ENCODE data around the gene FBLN2.
A peak's percentile ranks its signal among the peaks of the same experiment; 100 is the strongest.

The FBLN2 gene

GRCh38 chr3:13648060-13649001 is 99.4 kb downstream of the FBLN2 start:
- DNase-seq (ENCODE audit: low read depth): peak; percentile 63

GRCh38 chr3:13650210-13651056 is 101.5 kb downstream of the FBLN2 start:
- peak; percentile 57 for DNase-seq (ENCODE audit: low read depth)

GRCh38 chr3:13651057-13651400 is 102.1 kb downstream of the FBLN2 start:
- DNase-seq (ENCODE audit: low read depth): no peak

DNA sequence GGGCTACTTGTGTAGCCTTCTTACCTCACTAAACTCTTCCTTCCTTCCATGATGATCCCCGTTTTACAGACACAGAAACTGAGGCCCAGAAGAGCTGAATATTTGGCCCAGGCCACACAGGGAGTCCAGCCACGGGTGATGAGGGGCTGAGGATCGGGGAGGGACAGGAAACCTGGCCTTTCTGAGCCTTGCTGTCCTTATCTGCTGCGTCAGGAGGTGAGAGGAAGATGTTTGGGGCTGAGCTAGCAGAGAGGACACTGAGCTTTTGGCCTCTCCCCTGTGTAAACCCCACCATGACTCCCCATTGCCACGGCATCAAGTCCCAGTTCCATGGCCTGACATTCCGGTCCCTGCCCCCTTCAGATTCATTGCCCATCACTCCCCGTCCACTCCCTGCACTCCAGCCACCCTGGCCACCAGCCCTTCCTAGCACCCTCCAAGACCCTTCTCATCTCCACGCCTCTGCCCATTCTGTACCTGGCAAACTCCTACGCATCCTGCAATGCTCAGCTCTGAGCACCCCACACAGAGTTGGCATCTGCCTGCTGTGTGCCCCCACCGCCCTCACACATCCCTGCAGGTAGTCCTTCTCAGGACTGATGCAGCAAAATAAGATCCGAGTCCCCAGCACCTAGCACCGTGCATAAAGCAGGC is 103.0 kb downstream of the FBLN2 start:
- DNase-seq (ENCODE audit: low read depth): no peak

GRCh38 chr3:13652728-13653127 is 103.8 kb downstream of the FBLN2 start:
- no peak for DNase-seq (ENCODE audit: low read depth)

DNA sequence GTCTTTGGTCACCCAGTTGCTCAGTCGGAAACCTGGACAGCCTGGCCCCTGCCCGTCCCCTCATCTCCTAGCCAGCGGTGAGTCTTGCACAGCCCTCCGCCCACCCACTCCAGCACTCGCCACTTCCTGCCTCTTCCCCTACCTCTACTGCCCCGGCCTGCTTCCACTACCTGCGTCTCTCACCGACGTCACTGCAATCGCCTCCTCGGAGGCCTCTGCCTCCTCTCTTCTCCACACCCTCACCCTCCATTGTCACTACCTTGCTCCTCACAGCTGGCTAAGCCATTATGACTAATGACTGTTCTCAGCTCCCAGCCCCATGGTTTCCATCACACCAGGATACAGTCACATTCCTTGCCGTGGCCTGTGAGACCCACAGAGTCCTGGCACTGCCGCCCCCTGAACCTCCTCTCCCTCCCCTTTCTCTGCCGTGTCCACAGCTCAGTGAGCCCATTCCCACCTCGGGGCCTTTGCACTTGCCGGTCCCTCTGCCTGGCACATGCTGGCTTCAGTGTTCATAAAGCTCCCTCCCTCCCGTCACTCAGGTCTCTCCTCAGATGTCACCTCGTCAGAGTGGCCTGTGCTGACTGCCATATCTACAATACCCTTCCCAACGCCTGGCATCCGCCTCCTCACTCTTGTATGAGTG is 104.8 kb downstream of the FBLN2 start:
- DNase-seq (ENCODE audit: low read depth): no peak

DNA sequence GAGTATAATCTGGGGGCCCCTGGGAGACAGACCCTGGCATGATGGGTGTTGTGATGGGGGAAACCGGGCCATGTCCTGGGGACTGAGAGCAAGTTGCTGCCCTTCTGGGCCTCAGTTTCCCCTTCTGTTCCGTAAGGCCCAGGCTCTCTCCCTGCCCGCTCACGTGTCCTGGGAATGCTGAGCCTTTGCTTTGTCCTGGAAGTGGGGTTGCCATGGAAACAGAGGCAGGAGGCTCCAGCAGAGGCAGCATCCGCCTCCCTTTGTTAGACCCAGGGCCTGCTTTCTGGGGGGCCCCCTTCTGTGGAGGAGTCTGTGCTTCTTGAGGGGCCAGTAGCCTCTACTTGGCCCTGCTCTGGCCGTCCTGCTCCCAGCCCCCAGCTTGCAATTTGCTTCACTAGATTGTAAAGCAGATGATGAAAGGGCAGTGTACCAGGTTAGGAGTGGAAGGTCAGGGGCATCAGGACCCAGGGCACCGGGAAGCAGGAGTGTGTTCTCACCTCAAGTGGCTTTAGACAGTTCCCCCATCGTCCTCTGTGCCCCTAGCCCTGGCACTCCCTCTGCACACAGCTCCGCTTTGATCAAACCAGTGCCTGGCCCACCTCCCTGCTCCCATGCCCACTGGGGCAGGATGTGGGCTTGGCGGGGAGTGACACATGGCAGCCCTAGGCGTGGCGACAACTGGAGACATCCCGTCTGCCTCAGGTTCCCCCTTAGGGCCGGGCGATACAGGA is 105.6 kb downstream of the FBLN2 start:
- DNase-seq (ENCODE audit: low read depth): no peak

DNA sequence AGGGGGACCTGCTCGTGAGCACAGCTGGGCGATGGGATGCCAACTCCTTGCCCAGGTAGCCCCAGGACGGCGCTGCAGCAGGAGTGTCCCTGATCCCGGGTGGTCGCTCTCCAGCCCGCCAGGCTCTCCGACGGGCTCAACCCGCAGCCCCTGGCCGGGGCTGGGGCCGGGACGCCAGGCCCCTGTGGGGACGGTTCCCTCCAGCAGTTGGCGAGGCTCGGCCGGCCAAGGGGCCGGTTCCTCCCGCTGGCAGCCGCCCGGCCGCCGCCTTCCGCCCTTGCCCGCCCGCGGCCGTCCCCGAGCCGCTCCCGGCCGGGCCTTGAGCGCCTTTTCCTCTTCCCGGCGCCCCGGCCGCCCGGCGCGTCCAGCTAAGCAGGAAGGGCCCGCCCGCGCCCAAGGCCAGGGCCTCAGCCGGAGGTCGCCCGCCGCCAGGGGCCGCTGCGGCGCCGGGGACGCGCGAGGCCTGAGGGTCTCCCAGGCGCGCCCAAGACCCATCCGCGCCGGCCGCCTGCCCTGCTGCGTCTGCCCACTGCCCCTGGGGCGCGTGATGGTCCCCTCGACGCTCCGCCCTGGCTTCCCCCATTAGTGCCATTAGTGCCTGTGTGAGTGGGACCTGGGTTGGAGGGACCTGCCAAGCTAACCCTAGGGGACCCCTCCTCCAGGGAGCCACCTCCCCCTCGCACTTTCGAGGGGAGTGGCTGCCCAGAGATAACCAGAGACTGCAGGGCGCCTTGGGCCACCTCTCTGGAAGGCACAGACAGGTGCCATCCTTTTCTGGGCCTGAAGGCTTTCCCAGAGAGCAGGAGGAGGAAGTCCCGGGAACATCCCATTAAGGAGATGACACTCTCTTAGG is 106.4 kb downstream of the FBLN2 start:
- peak; percentile 15 for DNase-seq (ENCODE audit: low read depth)

DNA sequence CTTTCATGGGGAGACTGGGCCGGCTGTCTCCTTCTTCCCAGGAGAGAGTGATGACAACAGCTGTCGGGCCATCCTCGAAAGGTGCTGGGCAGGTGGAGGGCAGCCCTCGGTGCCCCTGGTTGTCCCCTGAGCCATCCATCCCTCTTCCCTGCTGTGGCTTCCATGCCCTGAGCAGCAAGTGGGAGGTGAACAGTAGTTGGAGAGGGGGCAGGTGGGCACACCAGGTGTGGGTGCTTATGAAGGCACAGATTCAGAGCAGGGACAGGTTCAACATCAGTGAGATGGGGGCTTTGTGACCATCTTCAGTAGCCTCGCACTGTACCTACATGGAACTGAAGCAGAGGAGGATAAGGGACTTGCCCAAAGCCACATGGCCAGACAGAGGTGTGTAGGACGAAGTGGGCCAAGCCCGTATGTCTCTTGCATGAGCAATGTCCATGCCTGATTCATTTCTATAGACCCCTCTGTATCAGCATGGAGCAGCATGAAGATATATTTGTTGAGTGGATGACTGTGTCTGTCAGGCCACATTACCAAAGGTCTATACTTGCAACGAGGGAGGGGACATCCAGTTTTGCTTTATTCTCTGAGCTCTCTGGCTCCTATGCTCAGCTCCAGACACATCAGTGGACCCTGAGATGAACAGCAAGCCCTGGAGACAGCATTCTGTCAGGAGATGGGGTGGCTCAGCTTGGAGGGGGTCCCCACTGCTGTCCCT is 107.8 kb downstream of the FBLN2 start:
- no peak for DNase-seq (ENCODE audit: low read depth)

DNA sequence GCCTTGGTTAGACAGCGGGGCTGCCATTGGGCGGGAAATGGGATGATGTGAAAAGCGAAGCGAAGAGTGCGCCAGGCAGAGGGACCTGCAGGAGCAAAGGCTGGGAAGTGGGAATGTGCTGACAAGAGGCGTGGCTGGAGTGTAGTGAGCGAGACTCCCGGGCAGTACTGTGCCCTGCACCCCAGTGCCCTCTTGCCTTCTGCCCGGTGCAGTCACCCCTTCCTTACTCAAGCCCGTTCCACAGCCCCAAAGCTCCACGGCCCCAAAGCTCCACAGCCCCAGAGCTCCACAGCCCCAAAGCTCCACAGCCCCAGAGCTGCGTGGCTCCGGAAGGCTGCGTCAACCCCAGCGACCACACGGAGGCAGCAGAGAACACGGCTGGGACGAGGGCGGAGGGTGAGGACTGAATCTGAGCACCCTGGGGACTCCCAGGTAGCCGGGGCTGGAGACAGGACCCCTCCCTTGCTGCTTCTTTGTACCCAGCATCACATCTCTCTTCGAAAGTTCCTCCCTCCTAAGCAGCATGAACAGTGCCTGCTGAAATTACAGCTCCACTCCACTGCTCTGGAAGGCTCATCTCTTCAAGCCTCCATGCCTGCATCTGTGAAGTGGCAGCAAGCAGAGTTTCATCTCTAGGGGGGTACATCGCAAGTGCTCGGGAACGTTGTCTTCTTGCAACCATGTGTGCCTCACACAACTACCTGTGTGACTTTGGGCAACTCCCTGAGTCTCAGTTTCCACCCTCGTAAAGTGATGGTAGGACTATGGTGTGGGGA is 108.9 kb downstream of the FBLN2 start:
- DNase-seq (ENCODE audit: low read depth): peak; percentile 8

DNA sequence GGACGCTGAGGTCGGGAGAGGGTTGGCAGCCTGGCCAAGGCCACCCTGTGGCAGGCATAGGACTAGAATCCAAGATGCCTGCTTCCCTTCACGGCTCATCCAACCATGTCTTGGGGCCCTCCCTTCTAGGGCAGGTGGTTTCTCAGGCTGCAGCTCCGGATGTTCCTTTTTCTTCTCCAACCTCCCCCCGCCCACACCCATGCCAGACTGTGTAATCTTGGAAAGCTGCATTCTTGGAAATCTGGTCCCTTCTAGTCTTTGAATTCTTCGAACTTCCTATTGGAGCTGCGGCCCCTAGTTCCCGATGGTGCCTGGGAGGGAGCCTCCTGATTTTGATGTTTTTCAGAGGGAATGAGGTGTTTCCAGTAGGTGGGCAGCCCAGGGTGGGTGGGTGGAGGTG is 109.8 kb downstream of the FBLN2 start:
- DNase-seq (ENCODE audit: low read depth): no peak

GRCh38 chr3:13659221-13659969 is 110.5 kb downstream of the FBLN2 start:
- DNase-seq (ENCODE audit: low read depth): no peak

DNA sequence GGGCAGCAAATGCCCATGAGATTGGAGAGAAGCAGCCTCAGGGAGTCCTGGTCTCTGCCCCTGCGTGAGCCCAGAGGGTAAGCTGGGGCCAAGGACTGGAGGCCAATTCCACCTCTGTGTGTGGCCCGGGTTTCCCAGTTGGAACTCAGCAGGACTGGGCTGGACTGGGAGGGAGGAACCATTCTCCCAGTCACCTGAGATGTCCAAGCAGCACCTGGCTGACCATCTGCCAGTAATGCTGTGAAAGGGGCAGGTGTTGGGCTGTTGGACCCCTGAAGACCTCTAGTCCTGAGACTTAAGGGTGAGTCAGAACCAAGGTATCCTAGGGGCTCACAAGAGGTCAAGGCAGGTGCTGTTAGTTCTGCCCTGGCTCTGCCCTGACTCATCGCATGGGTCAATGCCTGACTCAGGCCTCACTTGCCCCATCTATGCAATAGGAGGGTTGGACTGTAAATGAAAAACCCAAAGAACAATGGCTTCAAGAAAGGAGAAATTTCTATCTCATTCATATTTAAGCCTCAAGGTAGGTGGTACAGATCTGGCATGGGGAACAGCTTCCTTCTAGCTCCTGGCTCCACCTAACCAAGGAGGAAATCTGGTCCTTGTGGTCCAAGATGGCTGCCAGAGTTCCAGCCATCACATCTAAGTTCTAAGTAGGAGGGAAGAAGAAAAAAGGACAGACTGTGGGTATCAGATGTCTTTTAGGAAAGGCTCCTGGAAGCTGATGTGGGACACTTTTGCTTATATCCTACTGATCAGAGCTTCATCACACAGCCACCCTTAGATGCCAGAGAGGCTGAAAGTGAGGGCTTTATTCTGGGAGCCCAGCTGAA is 111.3 kb downstream of the FBLN2 start:
- DNase-seq (ENCODE audit: low read depth): no peak

DNA sequence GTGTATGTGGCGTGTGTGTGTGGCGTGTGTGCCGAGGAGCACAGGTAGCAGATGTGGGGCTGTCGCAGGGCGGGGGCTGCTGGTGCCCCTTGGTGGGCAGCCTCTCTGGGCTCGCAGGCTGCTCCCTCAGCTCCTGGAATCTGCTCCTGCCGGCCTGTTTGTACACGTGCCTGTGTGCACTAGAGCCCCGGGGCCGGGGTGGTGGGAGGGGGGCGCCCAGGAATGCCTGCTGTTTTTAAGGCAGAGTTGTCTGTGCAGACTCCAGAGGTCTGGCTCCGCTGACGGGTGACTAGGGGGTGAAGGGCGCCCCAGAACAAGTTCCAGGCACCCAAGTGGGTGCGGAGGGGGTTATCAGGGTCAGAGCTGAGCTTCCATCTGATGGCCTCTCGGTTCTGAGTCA is 112.2 kb downstream of the FBLN2 start:
- no peak for DNase-seq (ENCODE audit: low read depth)

GRCh38 chr3:13662238-13662847 is 113.4 kb downstream of the FBLN2 start:
- no peak for DNase-seq (ENCODE audit: low read depth)

DNA sequence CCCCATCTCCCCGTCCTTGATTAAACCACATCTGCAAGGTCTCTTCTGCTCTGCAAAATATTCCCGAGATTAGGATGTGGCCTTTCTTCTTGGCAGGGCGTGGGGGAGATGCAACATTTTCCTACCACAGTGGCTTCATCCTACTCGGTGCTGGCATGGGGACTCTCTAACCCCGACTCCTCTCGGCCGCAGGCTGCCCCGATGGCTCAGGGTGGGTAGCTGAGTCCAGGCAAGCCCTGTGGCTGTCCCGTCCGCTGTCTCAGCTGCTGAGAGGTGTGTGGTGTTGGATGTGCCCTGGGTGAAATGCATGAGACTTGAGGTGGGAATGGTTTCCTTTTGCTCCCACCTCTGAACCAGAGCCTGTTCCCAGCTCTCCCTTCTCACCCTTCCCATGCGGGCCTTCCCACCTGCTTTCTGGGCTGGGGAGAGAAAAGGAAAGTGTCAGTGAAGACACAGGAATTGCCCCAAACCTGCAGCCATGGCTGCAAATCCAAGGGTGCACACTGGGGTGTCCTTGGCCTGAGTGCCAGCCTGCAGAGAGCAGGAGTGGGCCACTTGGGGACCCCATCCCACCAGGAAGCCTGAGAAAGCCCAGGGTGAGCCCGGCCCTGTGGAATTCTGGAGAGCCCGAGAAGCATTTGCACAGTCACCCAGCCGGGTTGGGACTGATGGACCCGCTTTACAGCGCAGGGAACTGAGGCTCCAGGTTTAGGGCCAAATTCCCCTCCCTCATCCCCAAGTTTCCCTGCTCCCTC is 115.0 kb downstream of the FBLN2 start:
- DNase-seq (ENCODE audit: low read depth): no peak

All from amniotic epithelial cell (primary cell).